ENCODE results near the gene KRTAP10-10.
"Not testable (repeated sequence)": the region's sequence is repeated elsewhere in the genome, so short reads cannot be mapped to it uniquely, and the experiment has no call there.

GRCh38 chr21:44646366-44647221 lies 9.4 kb downstream of the KRTAP10-10 start, which contains the start of gene KRTAP10-11:
- TF ChIP-seq CTCF (IDR thresholded peaks at IDR 0.05; ENCODE audit: borderline replicate concordance, extremely low read depth, low read length, poor library complexity, severe bottlenecking); EZH2 (IDR thresholded peaks at IDR 0.05; ENCODE audit: borderline replicate concordance, low read depth, low read length, severe bottlenecking): not testable (repeated sequence)

Measured in DND-41 (cell line).